ENCODE data around the gene P2RY2.

P2RY2 gene

GRCh38 chr11:73218106-73218829 lies at the start of gene P2RY2:
Gene P2RY2 (plus strand): TSS chr11:73218281. CDS start chr11:73234160, 15,879 bp downstream.
- Histone ChIP-seq H3K27me3 (ENCODE audit: low read length) (no peaks in the 10 kb centered on the region), H3K9ac (ENCODE audit: low read length) (no peak within 1 kb of the TSS), H3K9me3 (ENCODE audit: insufficient read depth, low read length) (no peaks in the 10 kb centered on the region), H2AFZ (ENCODE audit: low read depth, low read length, severe bottlenecking) (no peak within 1 kb of the TSS), H4K20me1 (ENCODE audit: low read depth, low read length) (no peaks in the 10 kb centered on the region), H3K79me2 (ENCODE audit: insufficient read depth, low read length) (no peaks in the 10 kb centered on the region), H3K27ac (ENCODE audit: low read depth, low read length) (no peak within 1 kb of the TSS), H3K4me3 (ENCODE audit: insufficient read depth, low read length, poor library complexity, severe bottlenecking) (no peak within 1 kb of the TSS), H3F3A (ENCODE audit: insufficient read depth) (no peaks in the 10 kb centered on the region), H3K9me2 (replicated peaks; ENCODE audit: insufficient read depth, low read length) (no peaks in the 10 kb centered on the region), H3K4me2 (ENCODE audit: low read depth, low read length, poor library complexity, severe bottlenecking) (no peak within 1 kb of the TSS), H3K36me3 (ENCODE audit: low read length) (no peaks in the 10 kb centered on the region)
- TF ChIP-seq EZH2phosphoT487 (conservative IDR thresholded peaks at IDR 0.05; ENCODE audit: low read length) (no peak), CTCF (IDR thresholded peaks at IDR 0.05; ENCODE audit: insufficient read depth, low read length, poor library complexity, severe bottlenecking) (no peak)

GRCh38 chr11:73168925-73169579 lies 49.0 kb upstream of the P2RY2 start:
- Histone ChIP-seq H3K9ac (ENCODE audit: low read length) (no peak overlapping the region), H4K20me1 (ENCODE audit: low read depth, low read length) (no peaks in the 10 kb centered on the region), H3K27ac (ENCODE audit: low read depth, low read length) (no peak overlapping the region), H3F3A (ENCODE audit: insufficient read depth) (no peaks in the 10 kb centered on the region), H3K27me3 (ENCODE audit: low read length) (no peaks in the 10 kb centered on the region), H3K36me3 (ENCODE audit: low read length) (no peaks in the 10 kb centered on the region), H2AFZ (ENCODE audit: low read depth, low read length, severe bottlenecking) (no peak overlapping the region), H3K9me3 (ENCODE audit: insufficient read depth, low read length) (no peaks in the 10 kb centered on the region), H3K4me3 (ENCODE audit: insufficient read depth, low read length, poor library complexity, severe bottlenecking) (no peak overlapping the region), H3K4me2 (ENCODE audit: low read depth, low read length, poor library complexity, severe bottlenecking) (no peak overlapping the region), H3K79me2 (ENCODE audit: insufficient read depth, low read length) (no peaks in the 10 kb centered on the region), H3K9me2 (replicated peaks; ENCODE audit: insufficient read depth, low read length) (no peaks in the 10 kb centered on the region)
- TF ChIP-seq EZH2phosphoT487 (conservative IDR thresholded peaks at IDR 0.05; ENCODE audit: low read length): no peak

- Histone ChIP-seq H4K20me1 (ENCODE audit: low read depth, low read length) (no peaks in the 10 kb centered on the region), H3K79me2 (ENCODE audit: insufficient read depth, low read length) (no peaks in the 10 kb centered on the region), H3K9ac (ENCODE audit: low read length) (no peak overlapping the region), H3K4me3 (ENCODE audit: insufficient read depth, low read length, poor library complexity, severe bottlenecking) (no peak overlapping the region), H3K9me3 (ENCODE audit: insufficient read depth, low read length) (no peaks in the 10 kb centered on the region), H2AFZ (ENCODE audit: low read depth, low read length, severe bottlenecking) (no peak overlapping the region), H3K27ac (ENCODE audit: low read depth, low read length) (no peak overlapping the region), H3F3A (ENCODE audit: insufficient read depth) (no peaks in the 10 kb centered on the region), H3K9me2 (replicated peaks; ENCODE audit: insufficient read depth, low read length) (no peaks in the 10 kb centered on the region), H3K27me3 (ENCODE audit: low read length) (no peaks in the 10 kb centered on the region), H3K36me3 (ENCODE audit: low read length) (no peaks in the 10 kb centered on the region), H3K4me2 (ENCODE audit: low read depth, low read length, poor library complexity, severe bottlenecking) (no peak overlapping the region)
- no peak for TF ChIP-seq EZH2phosphoT487 (conservative IDR thresholded peaks at IDR 0.05; ENCODE audit: low read length)
- TF ChIP-seq CTCF (IDR thresholded peaks at IDR 0.05; ENCODE audit: insufficient read depth, low read length, poor library complexity, severe bottlenecking): no peak
Observed at GRCh38 chr11:73170140-73170539, 47.9 kb upstream of the P2RY2 start.

Measured in SU-DHL-6 (cell line).